ENCODE results near the gene BLOC1S3. TPM values are rescaled to one million over a fixed set of nuclear protein-coding genes. Genes with fewer than 3 reads are reported as not detected.
A peak's percentile ranks its signal among the peaks of the same experiment; 100 is the strongest.

Gene BLOC1S3
- total and polyA plus RNA-seq, 2 of the 4 experiments (the other 2 are of a cell fraction), result 1.1 to 4.9 TPM

- Histone ChIP-seq H3K27ac (ENCODE audit: insufficient read depth, low read length) (no peak overlapping the region), H4K20me1 (ENCODE audit: insufficient read depth, low read length) (peaks cover 3% of the 10 kb centered on the region; the same call in 1 of the 2 replicates), H3K79me1 (ENCODE audit: low read depth in 1 of 2, low read length in 2 of 2) (peaks cover 0 to 4% of the 10 kb centered on the region in 2 experiments; a peak in 1 of 4 replicates), H3K9ac (ENCODE audit: low read depth, low read length) (no peak overlapping the region), H2AK9ac (replicated peaks; ENCODE audit: low read depth, low read length, poor library complexity) (no peak overlapping the region), H4K8ac (ENCODE audit: low read depth in 2 of 2, low read length in 2 of 2) (no peak overlapping the region), H3K23ac (ENCODE audit: low read depth, low read length) (no peak overlapping the region), H3K18ac (ENCODE audit: low read depth, low read length) (no peak overlapping the region), H4K5ac (ENCODE audit: low read depth, low read length) (no peak overlapping the region), H4K91ac (ENCODE audit: insufficient read depth, low read depth, low read length) (no peak overlapping the region), H3K27me3 (ENCODE audit: control insufficient read depth, insufficient read depth, low read length) (no peaks in the 10 kb centered on the region), H3K9me3 (ENCODE audit: control insufficient read depth, insufficient read depth, low read length) (no peaks in the 10 kb centered on the region; the same call in 1 of the 2 replicates), H3K56ac (ENCODE audit: extremely low read depth, insufficient read depth, low read length) (no peak overlapping the region), H2BK5ac (ENCODE audit: low read depth, low read length, poor library complexity, severe bottlenecking) (no peak overlapping the region), H3K4me1 (ENCODE audit: control insufficient read depth, insufficient read depth, low read length) (no peaks in the 10 kb centered on the region), H3K4me2 (ENCODE audit: low read depth, low read length) (no peak overlapping the region), H3K4me3 (ENCODE audit: insufficient read depth, low read depth, low read length) (no peak overlapping the region), H3K36me3 (ENCODE audit: control insufficient read depth, insufficient read depth, low read length) (no peaks in the 10 kb centered on the region), H3K4ac (ENCODE audit: low read depth, low read length) (no peak overlapping the region), H3K14ac (replicated peaks; ENCODE audit: low read depth, low read length) (no peak overlapping the region), H3K9me1 (ENCODE audit: insufficient read depth, low read length) (no peaks in the 10 kb centered on the region), H2BK120ac (ENCODE audit: low read depth, low read length) (no peak overlapping the region), H2AK5ac (ENCODE audit: low read depth, low read length) (no peak overlapping the region), H2BK15ac (ENCODE audit: low read depth, low read length) (no peak overlapping the region), H2BK20ac (ENCODE audit: low read depth, low read length) (no peak overlapping the region), H2AFZ (replicated peaks; ENCODE audit: low read length, poor library complexity) (peak overlapping the region; percentile 71)
- ATAC-seq (ENCODE audit: low read depth) (no peak), DNase-seq (no peak)
- intact Hi-C loops (cut with micrococcal nuclease), result no loop called here
- ChIA-PET CTCF (interaction anchor here (0.8 to 1.2 kb wide), 2 partner anchors 13 to 44 kb away, joined by 3 to 4 read pairs; no protein-coding TSS in a partner anchor), POLR2A (ENCODE audit: unreplicated experiment) (interaction anchor here (0.6 kb wide), 1 partner anchor 15 kb away, joined by 15 read pairs; no protein-coding TSS in a partner anchor)
- dilution Hi-C loops (cut with HindIII; ENCODE audit: low sequenced_read_pairs, unreplicated experiment), result no loop called here
- in situ Hi-C loops (cut with MboI; ENCODE audit: low sequenced_read_pairs), result no loop called here
- BruUV-seq (replicated peaks), result no TSS peak
- 100% methylated on average over 1 of the region's 12 CpGs; no CpG with 5 or more reads in 1 of the 2 experiments for WGBS, 2 experiments (ENCODE audit: extremely low coverage in 2 of 2, insufficient read length in 1 of 2)
- no peak for TF ChIP-seq FOS (IDR thresholded peaks at IDR 0.05; ENCODE audit: low read depth, low read length)
- TF ChIP-seq RFX5 (IDR thresholded peaks at IDR 0.05; ENCODE audit: low read depth, low read length), result no peak
- TF ChIP-seq RAD21 (IDR thresholded peaks at IDR 0.05; ENCODE audit: low read length), result peak; percentile 25; the same call in 1 of the 2 replicates
- no peak for TF ChIP-seq RCOR1 (IDR thresholded peaks at IDR 0.05; ENCODE audit: insufficient replicate concordance, low read length)
- TF ChIP-seq MAZ (IDR thresholded peaks at IDR 0.05; ENCODE audit: borderline replicate concordance, low read depth, low read length), result no peak
- 0 out of 2 replicates have a peak, but pooled peaks have one; percentile 15 for TF ChIP-seq SMC3 (IDR thresholded peaks at IDR 0.05; ENCODE audit: low read depth, low read length)
- TF ChIP-seq CTCF (conservative IDR thresholded peaks at IDR 0.05; ENCODE audit: low read depth, low read length), result peak; percentile 40
- TF ChIP-seq CEBPB (IDR thresholded peaks at IDR 0.05; ENCODE audit: low read depth, low read length), result no peak
Observed at GRCh38 chr19:45187421-45188100, 9.0 kb downstream of the BLOC1S3 start.
